HepG2 (cell line): Measurements from ENCODE around the gene PLA2G7.

ENCODE experiments used
- CTCF ChIP-seq: sonication (generic); formaldehyde crosslinking; IDR thresholded peaks from 2 replicates; pipeline ENCODE4 v1.5.0; 2020; ENCODE audit warnings: mild to moderate bottlenecking, missing genetic modification reagents, moderate library complexity
- ESRRA ChIP-seq: sonication (generic); formaldehyde crosslinking; IDR thresholded peaks from 2 replicates; pipeline ENCODE4 v1.5.1; 2020; ENCODE audit warnings: mild to moderate bottlenecking, low read depth, missing genetic modification reagents
- HDAC2 ChIP-seq: sonication (generic); formaldehyde crosslinking; IDR thresholded peaks from 2 replicates; pipeline ENCODE4 v1.4.0; 2020; ENCODE audit warnings: missing genetic modification reagents
- MYC ChIP-seq: sonication (generic); formaldehyde crosslinking; IDR thresholded peaks from 2 replicates; pipeline ENCODE4 v1.9.0; 2021; ENCODE audit warnings: missing genetic modification reagents, borderline replicate concordance
- NCOR1 ChIP-seq: fragments of 200-600 bp; sonication (generic); IDR thresholded peaks from 2 replicates; pipeline ENCODE4 v1.7.0; 2017; ENCODE audit warnings: antibody characterized with exemption, low read length, borderline replicate concordance
- POLR2A ChIP-seq, 2 experiments: IDR thresholded peaks; 2 replicates each; pipeline ENCODE4 v1.6.1; 2011; ENCODE audit warnings: low read depth in 2 of 2, low read length in 2 of 2, mild to moderate bottlenecking in 1 of 2, moderate library complexity in 1 of 2; ENCODE audit not compliant: insufficient read depth in 1 of 2

GRCh38 chr6:46764961-46765360 lies 29.8 kb upstream of the PLA2G7 start:
- no peak for TF ChIP-seq POLR2A (IDR thresholded peaks at IDR 0.05; ENCODE audit: insufficient read depth in 1 of 2, low read depth in 2 of 2, low read length in 2 of 2)
- no peak for TF ChIP-seq NCOR1
- TF ChIP-seq MYC (CRISPR knock-in tag) = no peak
- TF ChIP-seq CTCF (CRISPR knock-in tag) = no peak
- no peak for TF ChIP-seq HDAC2 (CRISPR knock-in tag)
- no peak for TF ChIP-seq ESRRA (CRISPR knock-in tag)
